H1 (cell line): Measurements from ENCODE around the gene GLOD4. TPM values are rescaled to one million over a fixed set of nuclear protein-coding genes. Genes with fewer than 3 reads are reported as not detected.

ENCODE experiments used
- CTCF ChIA-PET: fragments of 300-600 bp; sonication (Branson Sonifier 250); formaldehyde crosslinking; loops from one replicate; lab custom pipeline; 2021; ENCODE audit not compliant: partially characterized antibody; lab: Charles Lee
- POLR2A ChIA-PET: fragments of 300-600 bp; sonication (Branson Sonifier 250); formaldehyde crosslinking; loops from one replicate; lab custom pipeline; 2021; ENCODE audit warnings: inconsistent platforms; ENCODE audit not compliant: partially characterized antibody; lab: Charles Lee
- DNase-seq, 2 experiments: peaks; one replicate each; pipeline versions ENCODE4 v3.0.0 to v3.0.0-alpha.2; 2010 to 2022; ENCODE audit warnings: low spot score in 2 of 2, low read depth in 1 of 2, mixed read lengths in 1 of 2
- FAIRE-seq: peaks from 2 replicates; lab custom pipeline; 2011; peaks lifted over from hg19 to GRCh38; lab: Jason Lieb, UNC
- H2AFZ ChIP-seq: 2 replicates; pipeline ENCODE4 v1.8.1; 2012; ENCODE audit warnings: low read length, inconsistent platforms
- H2AK5ac ChIP-seq: 2 replicates; pipeline ENCODE4 v1.6.1; 2013; ENCODE audit warnings: low read depth, low read length
- H2BK120ac ChIP-seq: replicated peaks from 2 replicates; pipeline ENCODE3; 2013; ENCODE audit warnings: low read depth, low read length, inconsistent platforms
- H2BK12ac ChIP-seq: 2 replicates; pipeline ENCODE4 v1.6.1; 2013; ENCODE audit warnings: low read depth, low read length
- H2BK15ac ChIP-seq: 2 replicates; pipeline ENCODE4 v1.6.1; 2013; ENCODE audit warnings: low read length
- H2BK20ac ChIP-seq: 2 replicates; pipeline ENCODE4 v1.6.1; 2013; ENCODE audit warnings: low read length
- H2BK5ac ChIP-seq: 2 replicates; pipeline ENCODE4 v1.6.1; 2013; ENCODE audit warnings: low read depth, low read length
- H3K14ac ChIP-seq: 2 replicates; pipeline ENCODE4 v1.6.1; 2013; ENCODE audit warnings: inconsistent platforms; ENCODE audit not compliant: insufficient read length
- H3K18ac ChIP-seq: 2 replicates; pipeline ENCODE4 v1.6.1; 2013; ENCODE audit warnings: low read length; ENCODE audit errors: extremely low read depth
- H3K23ac ChIP-seq: 2 replicates; pipeline ENCODE4 v1.6.1; 2013; ENCODE audit warnings: inconsistent platforms; ENCODE audit not compliant: insufficient read length
- H3K23me2 ChIP-seq: 2 replicates; pipeline ENCODE4 v1.6.1; 2013; ENCODE audit warnings: low read depth, low read length
- H3K27ac ChIP-seq: 2 replicates; pipeline ENCODE4 v1.6.1; 2011; ENCODE audit warnings: low read depth, low read length, inconsistent platforms
- H3K27me3 ChIP-seq, 4 experiments: replicated peaks in 1 of 4; 1 replicate in 1 of 4; 2 replicates in 3 of 4; pipeline versions ENCODE4 v1.6.1 to v1.8.1; 2011 to 2013; ENCODE audit warnings: low read length in 3 of 4, mild to moderate bottlenecking in 3 of 4, inconsistent platforms in 2 of 4, mixed read lengths in 2 of 4, moderate library complexity in 1 of 4; ENCODE audit not compliant: control insufficient read depth in 3 of 4, insufficient read depth in 3 of 4; ENCODE audit errors: extremely low read depth in 1 of 4
- H3K36me3 ChIP-seq, 4 experiments: 2 replicates each; pipeline versions ENCODE4 v1.6.1 to v1.8.1; 2011 to 2013; ENCODE audit warnings: mild to moderate bottlenecking in 4 of 4, low read length in 3 of 4, moderate library complexity in 2 of 4, control low read depth in 1 of 4, inconsistent platforms in 1 of 4; ENCODE audit not compliant: insufficient read depth in 4 of 4, control insufficient read depth in 2 of 4
- H3K4ac ChIP-seq: replicated peaks from 2 replicates; pipeline ENCODE3; 2013; ENCODE audit warnings: low read length, low read depth, mixed read lengths, inconsistent platforms; ENCODE audit not compliant: insufficient read length
- H3K4me1 ChIP-seq, 4 experiments: replicated peaks in 1 of 4; 1 replicate in 1 of 4; 2 replicates in 3 of 4; pipeline versions ENCODE4 v1.6.1 to v1.8.1; 2011 to 2013; ENCODE audit warnings: low read length in 3 of 4, inconsistent platforms in 2 of 4, mixed read lengths in 1 of 4; ENCODE audit not compliant: insufficient read depth in 4 of 4, control insufficient read depth in 3 of 4
- H3K4me2 ChIP-seq, 2 experiments: 2 replicates each; pipeline versions ENCODE4 v1.6.1 to v1.8.1; 2011 to 2013; ENCODE audit warnings: low read depth in 2 of 2, low read length in 2 of 2, control low read depth in 1 of 2, inconsistent platforms in 1 of 2, mild to moderate bottlenecking in 1 of 2; ENCODE audit not compliant: insufficient read depth in 1 of 2
- H3K4me3 ChIP-seq, 4 experiments: fragments of 200-600, 300-600 bp in 1 of 4; sonication (generic), shearing (Covaris generic), sonication (Bioruptor Twin) in 1 of 4; 2 replicates each; pipeline versions ENCODE4 v1.5.1 to v1.8.1; 2011 to 2016; ENCODE audit warnings: low read length in 4 of 4, low read depth in 3 of 4, control low read depth in 2 of 4, inconsistent platforms in 2 of 4, mild to moderate bottlenecking in 2 of 4, mixed read lengths in 1 of 4, moderate library complexity in 1 of 4; ENCODE audit not compliant: insufficient read depth in 2 of 4; ENCODE audit errors: extremely low read depth in 1 of 4
- H3K56ac ChIP-seq: replicated peaks from 2 replicates; pipeline ENCODE3; 2013; ENCODE audit warnings: low read depth, mild to moderate bottlenecking, mixed read lengths, low read length, inconsistent platforms; ENCODE audit not compliant: insufficient read length
- H3K79me1 ChIP-seq: 2 replicates; pipeline ENCODE4 v1.6.1; 2013; ENCODE audit warnings: low read depth, low read length, control low read depth
- H3K79me2 ChIP-seq, 2 experiments: 2 replicates each; pipeline versions ENCODE4 v1.6.1 to v1.8.1; 2012 to 2013; ENCODE audit warnings: low read length in 2 of 2, mild to moderate bottlenecking in 2 of 2, inconsistent platforms in 1 of 2; ENCODE audit not compliant: insufficient read depth in 2 of 2, control insufficient read depth in 1 of 2
- H3K9ac ChIP-seq, 4 experiments: replicated peaks in 1 of 4; 1 replicate in 1 of 4; 2 replicates in 3 of 4; pipeline versions ENCODE4 v1.6.1 to v1.8.1; 2011 to 2013; ENCODE audit warnings: low read depth in 3 of 4, low read length in 3 of 4, control low read depth in 2 of 4, mild to moderate bottlenecking in 2 of 4, moderate library complexity in 2 of 4, inconsistent platforms in 1 of 4; ENCODE audit errors: extremely low read depth in 1 of 4
- H3K9me3 ChIP-seq, 2 experiments: 2 replicates each; pipeline versions ENCODE4 v1.6.1 to v1.8.1; 2012 to 2013; ENCODE audit warnings: mild to moderate bottlenecking in 2 of 2, moderate library complexity in 2 of 2, control low read depth in 1 of 2, inconsistent platforms in 1 of 2, low read depth in 1 of 2, low read length in 1 of 2, mixed read lengths in 1 of 2; ENCODE audit not compliant: insufficient read depth in 2 of 2
- H4K20me1 ChIP-seq, 2 experiments: replicated peaks in 1 of 2; 2 replicates each; pipeline versions ENCODE3 to v1.8.1; 2011 to 2013; ENCODE audit warnings: inconsistent platforms in 2 of 2, low read length in 2 of 2, mild to moderate bottlenecking in 1 of 2; ENCODE audit not compliant: insufficient read depth in 2 of 2, control insufficient read depth in 1 of 2
- H4K5ac ChIP-seq: 2 replicates; pipeline ENCODE4 v1.6.1; 2013; ENCODE audit warnings: low read length, low read depth, mixed read lengths, inconsistent platforms; ENCODE audit not compliant: insufficient read length
- H4K8ac ChIP-seq: 2 replicates; pipeline ENCODE4 v1.8.0; 2013; ENCODE audit warnings: mild to moderate bottlenecking, moderate library complexity, low read length, inconsistent platforms; ENCODE audit not compliant: insufficient read depth; ENCODE audit errors: extremely low read depth
- H4K91ac ChIP-seq: replicated peaks from 2 replicates; pipeline ENCODE3; 2013; ENCODE audit warnings: low read length, mixed read lengths, inconsistent platforms; ENCODE audit not compliant: insufficient read length
- EP300 ChIP-seq, 2 experiments: IDR thresholded peaks; 1 replicate in 1 of 2; 2 replicates in 1 of 2; pipeline ENCODE4 v1.6.1; 2011 to 2012; ENCODE audit warnings: low read depth in 2 of 2, low read length in 2 of 2, mild to moderate bottlenecking in 2 of 2, borderline replicate concordance in 1 of 2, inconsistent platforms in 1 of 2, moderate library complexity in 1 of 2
- JUN ChIP-seq: IDR thresholded peaks from 2 replicates; pipeline ENCODE4 v1.6.1; 2011; ENCODE audit warnings: low read depth, mild to moderate bottlenecking, improper control_type of control experiment, low read length
- NANOG ChIP-seq: IDR thresholded peaks from 2 replicates; pipeline ENCODE4 v1.6.1; 2011; ENCODE audit warnings: low read length, low read depth, mild to moderate bottlenecking, inconsistent platforms; ENCODE audit not compliant: insufficient read depth, poor library complexity, severe bottlenecking
- NRF1 ChIP-seq: IDR thresholded peaks from 2 replicates; pipeline ENCODE4 v1.6.1; 2011; ENCODE audit warnings: mild to moderate bottlenecking, low read depth, low read length, improper control_type of control experiment
- POLR2AphosphoS5 ChIP-seq: IDR thresholded peaks from 2 replicates; pipeline ENCODE4 v1.6.1; 2011; ENCODE audit warnings: low read depth, low read length
- WGBS, 2 experiments: shearing (Covaris generic) in 1 of 2; methylation state at CpG; one replicate each; pipeline versions ENCODE4 v1.1.6 to v1.1.7; 2013 to 2015; ENCODE audit warnings: low lambda C conversion rate in 2 of 2, mixed read lengths in 2 of 2, inconsistent platforms in 1 of 2, low coverage in 1 of 2, missing lambda C conversion rate in 1 of 2; ENCODE audit not compliant: insufficient replicate concordance in 2 of 2, insufficient coverage in 1 of 2, insufficient read length in 1 of 2; ENCODE audit errors: extremely low coverage in 1 of 2, missing lambda C conversion rate in 1 of 2; 5-methylcytosine and 5-hydroxymethylcytosine counted together
- polyA plus RNA-seq, 7 experiments: library from polyadenylated mRNA; depleted of rRNA in 3 of 7; stranded (reverse) in 5 of 7; unstranded in 2 of 7; fragments of >200 nt in 5 of 7; fragments of 200-250 nt in 2 of 7; gene quantifications; 1 replicate in 5 of 7; 2 replicates in 1 of 7; 4 replicates in 1 of 7; pipeline versions ENCODE4 v1.2.1 to v1.2.3, GENCODE V29; 2011 to 2013; ENCODE audit warnings: missing spikeins in 2 of 7, mixed read lengths in 2 of 7
- total RNA-seq: library from RNA; stranded (reverse); fragmentation: NEBNext Ultra II Directional; extraction: Animal tissue kit (Norgen Biotek cat#: 25700); gene quantifications from 2 replicates; pipeline ENCODE4 v1.2.1, GENCODE V29; 2021
- TF ChIP-seq, protein P1 (sequence below), 3 experiments: IDR thresholded peaks; 1 replicate in 2 of 3; 2 replicates in 1 of 3; pipeline versions ENCODE4 v1.5.1 to v1.6.1; 2011; ENCODE audit warnings: low read length in 3 of 3, mild to moderate bottlenecking in 3 of 3, inconsistent platforms in 2 of 3, low read depth in 1 of 3, moderate library complexity in 1 of 3; ENCODE audit not compliant: insufficient read depth in 1 of 3; ENCODE audit errors: control extremely low read depth in 1 of 3
- TF ChIP-seq, protein P2 (sequence below): IDR thresholded peaks from 2 replicates; pipeline ENCODE4 v1.6.1; 2011; ENCODE audit warnings: low read depth, mild to moderate bottlenecking, low read length; ENCODE audit not compliant: insufficient read depth

GLOD4 gene
- total and polyA plus RNA-seq, 2 of the 8 experiments (the other 6 are each of a cell fraction or from before 2014, with no cell fraction given) = 36.8 to 81.3 TPM

DNA sequence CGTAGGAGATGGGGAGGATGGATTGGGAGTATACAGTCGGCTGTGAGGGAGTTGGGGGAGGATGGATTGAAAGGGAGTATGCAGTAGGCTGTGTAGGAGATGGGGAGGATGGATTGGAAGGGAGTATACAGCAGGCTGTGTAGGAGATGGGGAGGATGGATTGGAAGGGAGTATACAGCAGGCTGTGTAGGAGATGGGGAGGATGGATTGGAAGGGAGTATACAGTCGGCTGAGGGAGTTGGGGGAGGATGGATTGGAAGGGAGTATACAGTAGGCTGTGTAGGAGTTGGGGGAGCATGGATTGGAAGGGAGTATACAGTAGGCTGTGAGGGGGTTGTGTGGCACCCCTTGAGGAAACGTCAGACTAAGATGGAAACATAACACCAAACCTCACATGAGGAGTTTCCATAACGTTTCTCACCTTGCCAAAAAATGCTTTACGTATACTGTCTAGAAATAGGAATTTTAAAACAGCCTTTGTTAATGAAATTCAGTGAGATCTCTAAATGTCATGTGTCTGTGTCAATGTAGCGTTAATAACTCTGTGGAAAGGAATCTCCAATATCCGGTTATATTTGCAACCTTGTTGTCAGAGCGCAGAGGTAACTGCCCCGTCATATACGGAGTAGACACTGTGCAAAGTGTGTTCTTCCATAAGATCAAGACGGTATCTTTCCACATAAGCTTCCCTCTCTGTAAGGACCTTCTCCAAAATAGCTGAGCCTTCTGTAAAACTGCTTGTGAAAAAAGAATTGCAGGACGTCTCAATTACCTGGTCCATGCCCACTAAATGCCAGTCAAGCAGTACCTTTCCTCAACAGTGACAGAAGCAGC is 61.2 kb downstream of the GLOD4 start:
- Histone ChIP-seq H2BK12ac (no peak overlapping the region), H3K36me3 (no peaks in the 10 kb centered on the region), H3K14ac (no peak overlapping the region), H3K4me1 (peaks cover 0 to 5% (median 4%) of the 10 kb centered on the region in 4 experiments; a peak in 5 of 7 replicates), H4K91ac (no peak overlapping the region), H2BK15ac (no peak overlapping the region), H3K56ac (no peak overlapping the region), H3K23ac (no peak overlapping the region), H3K4me3 (no peak overlapping the region), H4K5ac (no peak overlapping the region), H2BK120ac (no peak overlapping the region), H3K23me2 (no peaks in the 10 kb centered on the region), H3K4ac (no peak overlapping the region), H3K18ac (no peak overlapping the region), H4K8ac (no peak overlapping the region), H3K79me2 (no peaks in the 10 kb centered on the region), H3K9me3 (no peaks in the 10 kb centered on the region), H3K9ac (no peak overlapping the region), H3K27ac (no peak overlapping the region), H3K4me2 (no peak overlapping the region), H2AFZ (no peak overlapping the region), H4K20me1 (no peaks in the 10 kb centered on the region), H3K79me1 (no peaks in the 10 kb centered on the region), H3K27me3 (no peaks in the 10 kb centered on the region), H2AK5ac (no peak overlapping the region), H2BK20ac (no peak overlapping the region), H2BK5ac (no peak overlapping the region)
- POLR2A ChIA-PET = interaction anchor here (0.5 kb wide), 1 partner anchor 280 kb away, joined by 3 read pairs; no protein-coding TSS in a partner anchor
- FAIRE-seq (no peak), DNase-seq (no peak)
- CTCF ChIA-PET = interaction anchor here (1.2 kb wide), 1 partner anchor 19 kb away, joined by 5 read pairs; no protein-coding TSS in a partner anchor
- WGBS, 2 experiments = 87% methylated on average over 13 of the region's 13 CpGs; no CpG with 5 or more reads in 1 of the 2 experiments
- TF ChIP-seq NANOG (no peak), NRF1 (no peak), POLR2AphosphoS5 (no peak), JUN (no peak), EP300 (IDR thresholded peaks at IDR 0.05; ENCODE audit: borderline replicate concordance in 1 of 2, low read depth in 2 of 2, low read length in 2 of 2) (no peak)
- TF ChIP-seq, protein P1, sequence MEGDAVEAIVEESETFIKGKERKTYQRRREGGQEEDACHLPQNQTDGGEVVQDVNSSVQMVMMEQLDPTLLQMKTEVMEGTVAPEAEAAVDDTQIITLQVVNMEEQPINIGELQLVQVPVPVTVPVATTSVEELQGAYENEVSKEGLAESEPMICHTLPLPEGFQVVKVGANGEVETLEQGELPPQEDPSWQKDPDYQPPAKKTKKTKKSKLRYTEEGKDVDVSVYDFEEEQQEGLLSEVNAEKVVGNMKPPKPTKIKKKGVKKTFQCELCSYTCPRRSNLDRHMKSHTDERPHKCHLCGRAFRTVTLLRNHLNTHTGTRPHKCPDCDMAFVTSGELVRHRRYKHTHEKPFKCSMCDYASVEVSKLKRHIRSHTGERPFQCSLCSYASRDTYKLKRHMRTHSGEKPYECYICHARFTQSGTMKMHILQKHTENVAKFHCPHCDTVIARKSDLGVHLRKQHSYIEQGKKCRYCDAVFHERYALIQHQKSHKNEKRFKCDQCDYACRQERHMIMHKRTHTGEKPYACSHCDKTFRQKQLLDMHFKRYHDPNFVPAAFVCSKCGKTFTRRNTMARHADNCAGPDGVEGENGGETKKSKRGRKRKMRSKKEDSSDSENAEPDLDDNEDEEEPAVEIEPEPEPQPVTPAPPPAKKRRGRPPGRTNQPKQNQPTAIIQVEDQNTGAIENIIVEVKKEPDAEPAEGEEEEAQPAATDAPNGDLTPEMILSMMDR (IDR thresholded peaks at IDR 0.05; ENCODE audit: control extremely low read depth in 1 of 3, insufficient read depth in 1 of 3, low read depth in 1 of 3, low read length in 3 of 3) = no peak
- TF ChIP-seq, protein P2, sequence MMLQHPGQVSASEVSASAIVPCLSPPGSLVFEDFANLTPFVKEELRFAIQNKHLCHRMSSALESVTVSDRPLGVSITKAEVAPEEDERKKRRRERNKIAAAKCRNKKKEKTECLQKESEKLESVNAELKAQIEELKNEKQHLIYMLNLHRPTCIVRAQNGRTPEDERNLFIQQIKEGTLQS = no peak
